Measurements from ENCODE around the gene FIGNL1.
"Not testable (repeated sequence)": the region's sequence is repeated elsewhere in the genome, so short reads cannot be mapped to it uniquely, and the experiment has no call there.

The FIGNL1 gene

GRCh38 chr7:50469181-50469580 is 19.0 kb upstream of the FIGNL1 start:
- Histone ChIP-seq H3K9me3 (no peaks in the 10 kb centered on the region; the same call in 1 of the 2 replicates), H3K4me1 (peaks cover 21% of the 10 kb centered on the region), H3K4me3 (ENCODE audit: low read depth, low read length) (no peak overlapping the region), H3K27me3 (no peaks in the 10 kb centered on the region), H3K36me3 (peaks cover 50% of the 10 kb centered on the region)
- no peak for DNase-seq
- no peak for TF ChIP-seq CTCF (IDR thresholded peaks at IDR 0.05; ENCODE audit: low read depth, low read length)

GRCh38 chr7:50467817-50468610 is 17.9 kb upstream of the FIGNL1 start:
- Histone ChIP-seq H3K4me3 (ENCODE audit: low read depth, low read length) (peak overlapping the region; percentile 25), H3K27me3 (no peaks in the 10 kb centered on the region), H3K36me3 (peaks cover 52% of the 10 kb centered on the region), H3K4me1 (peaks cover 19% of the 10 kb centered on the region), H3K9me3 (no peaks in the 10 kb centered on the region; the same call in 1 of the 2 replicates)
- peak; percentile 88 for TF ChIP-seq CTCF (IDR thresholded peaks at IDR 0.05; ENCODE audit: low read depth, low read length)
- peak; percentile 88 for DNase-seq

- DNase-seq, result no peak
Measured at GRCh38 chr7:50466815-50467585, 16.9 kb upstream of the FIGNL1 start.

GRCh38 chr7:50463035-50463434 is 12.9 kb upstream of the FIGNL1 start:
- peaks cover 69% of the 10 kb centered on the region for H3K36me3 ChIP-seq
- H3K27me3 ChIP-seq, result no peaks in the 10 kb centered on the region
- H3K9me3 ChIP-seq, result no peaks in the 10 kb centered on the region
- H3K4me3 ChIP-seq (ENCODE audit: low read depth, low read length), result no peak overlapping the region
- H3K4me1 ChIP-seq, result peaks cover 7% of the 10 kb centered on the region
- TF ChIP-seq CTCF (IDR thresholded peaks at IDR 0.05; ENCODE audit: low read depth, low read length), result no peak
- DNase-seq, result no peak

More at GRCh38 chr7:50466815-50467585, 16.9 kb upstream of the FIGNL1 start:
- peaks cover 59% of the 10 kb centered on the region for H3K36me3 ChIP-seq
- H3K9me3 ChIP-seq, result no peaks in the 10 kb centered on the region
- H3K4me1 ChIP-seq, result peaks cover 19% of the 10 kb centered on the region
- no peak overlapping the region for H3K4me3 ChIP-seq (ENCODE audit: low read depth, low read length)
- no peaks in the 10 kb centered on the region for H3K27me3 ChIP-seq
- no peak for TF ChIP-seq CTCF (IDR thresholded peaks at IDR 0.05; ENCODE audit: low read depth, low read length)

GRCh38 chr7:50462361-50462760 is 12.2 kb upstream of the FIGNL1 start:
- H3K9me3 ChIP-seq, result no peaks in the 10 kb centered on the region
- H3K27me3 ChIP-seq, result no peaks in the 10 kb centered on the region
- H3K36me3 ChIP-seq, result peaks cover 70% of the 10 kb centered on the region
- no peak overlapping the region for H3K4me3 ChIP-seq (ENCODE audit: low read depth, low read length)
- no peak for TF ChIP-seq CTCF (IDR thresholded peaks at IDR 0.05; ENCODE audit: low read depth, low read length)
- peaks cover 1% of the 10 kb centered on the region for H3K4me1 ChIP-seq
- DNase-seq, result no peak

- Histone ChIP-seq H3K36me3 (peaks cover 68% of the 10 kb centered on the region), H3K9me3 (no peaks in the 10 kb centered on the region), H3K27me3 (no peaks in the 10 kb centered on the region), H3K4me1 (no peaks in the 10 kb centered on the region), H3K4me3 (ENCODE audit: low read depth, low read length) (no peak overlapping the region)
- no peak for TF ChIP-seq CTCF (IDR thresholded peaks at IDR 0.05; ENCODE audit: low read depth, low read length)
- DNase-seq, result no peak
Measured at GRCh38 chr7:50461695-50462094, 11.5 kb upstream of the FIGNL1 start.

- H3K9me3 ChIP-seq, DNase-seq: not testable (repeated sequence)
- H3K36me3 ChIP-seq, result peaks cover 46% of the 10 kb centered on the region
Measured at GRCh38 chr7:50459183-50459582, 9.0 kb upstream of the FIGNL1 start.

GRCh38 chr7:50458651-50459050 is 8.5 kb upstream of the FIGNL1 start:
- not testable (repeated sequence) for DNase-seq; H3K4me3 ChIP-seq (ENCODE audit: low read depth, low read length); H3K27me3 ChIP-seq; H3K4me1 ChIP-seq; H3K9me3 ChIP-seq
- peaks cover 41% of the 10 kb centered on the region for H3K36me3 ChIP-seq

More at GRCh38 chr7:50459183-50459582, 9.0 kb upstream of the FIGNL1 start:
- not testable (repeated sequence) for H3K4me3 ChIP-seq (ENCODE audit: low read depth, low read length); H3K4me1 ChIP-seq; H3K27me3 ChIP-seq

Data from BE2C (cell line).